Measurements from ENCODE around the gene B2M. TPM values are rescaled to one million over a fixed set of nuclear protein-coding genes. Genes with fewer than 3 reads are reported as not detected.
A peak's percentile ranks its signal among the peaks of the same experiment; 100 is the strongest.

B2M gene
- total and polyA plus RNA-seq, 2 experiments from 2014 or later, result 167 to 180 TPM

DNA sequence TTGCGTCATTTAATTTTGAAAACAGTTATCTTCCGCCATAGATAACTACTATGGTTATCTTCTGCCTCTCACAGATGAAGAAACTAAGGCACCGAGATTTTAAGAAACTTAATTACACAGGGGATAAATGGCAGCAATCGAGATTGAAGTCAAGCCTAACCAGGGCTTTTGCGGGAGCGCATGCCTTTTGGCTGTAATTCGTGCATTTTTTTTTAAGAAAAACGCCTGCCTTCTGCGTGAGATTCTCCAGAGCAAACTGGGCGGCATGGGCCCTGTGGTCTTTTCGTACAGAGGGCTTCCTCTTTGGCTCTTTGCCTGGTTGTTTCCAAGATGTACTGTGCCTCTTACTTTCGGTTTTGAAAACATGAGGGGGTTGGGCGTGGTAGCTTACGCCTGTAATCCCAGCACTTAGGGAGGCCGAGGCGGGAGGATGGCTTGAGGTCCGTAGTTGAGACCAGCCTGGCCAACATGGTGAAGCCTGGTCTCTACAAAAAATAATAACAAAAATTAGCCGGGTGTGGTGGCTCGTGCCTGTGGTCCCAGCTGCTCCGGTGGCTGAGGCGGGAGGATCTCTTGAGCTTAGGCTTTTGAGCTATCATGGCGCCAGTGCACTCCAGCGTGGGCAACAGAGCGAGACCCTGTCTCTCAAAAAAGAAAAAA, 1.2 kb downstream of the B2M start:
- Histone ChIP-seq H2AFZ (peak overlapping the region; percentile 86; the same call in 1 of the 2 replicates), H3K36me3 (ENCODE audit: insufficient read depth) (no peaks in the 10 kb centered on the region), H3K9me2 (ENCODE audit: insufficient read depth) (no peaks in the 10 kb centered on the region), H3F3A (replicated peaks; ENCODE audit: low read depth) (no peaks in the 10 kb centered on the region), H3K4me3 (peak overlapping the region; percentile 61), H3K4me2 (peak overlapping the region; percentile 81), H3K27ac (ENCODE audit: low read depth) (no peak overlapping the region), H3K4me1 (ENCODE audit: insufficient read depth) (no peaks in the 10 kb centered on the region), H3K79me2 (replicated peaks; ENCODE audit: insufficient read depth) (peaks cover 10% of the 10 kb centered on the region; the same call in 1 of the 2 replicates), H3K27me3 (ENCODE audit: insufficient read depth) (peaks cover 16% of the 10 kb centered on the region), H4K20me1 (replicated peaks; ENCODE audit: insufficient read depth) (peaks cover 11% of the 10 kb centered on the region; the same call in 1 of the 2 replicates)
- no peak overlapping the region for H3K27ac Mint-ChIP-seq
- no peak for ATAC-seq
- peaks cover 8% of the 10 kb centered on the region; the same call in 2 of the 3 replicates for H3K4me1 Mint-ChIP-seq
- no peak for TF ChIP-seq ZNF331 (CRISPR knock-in tag; IDR thresholded peaks at IDR 0.05; ENCODE audit: low read depth)
- TF ChIP-seq, protein P1, sequence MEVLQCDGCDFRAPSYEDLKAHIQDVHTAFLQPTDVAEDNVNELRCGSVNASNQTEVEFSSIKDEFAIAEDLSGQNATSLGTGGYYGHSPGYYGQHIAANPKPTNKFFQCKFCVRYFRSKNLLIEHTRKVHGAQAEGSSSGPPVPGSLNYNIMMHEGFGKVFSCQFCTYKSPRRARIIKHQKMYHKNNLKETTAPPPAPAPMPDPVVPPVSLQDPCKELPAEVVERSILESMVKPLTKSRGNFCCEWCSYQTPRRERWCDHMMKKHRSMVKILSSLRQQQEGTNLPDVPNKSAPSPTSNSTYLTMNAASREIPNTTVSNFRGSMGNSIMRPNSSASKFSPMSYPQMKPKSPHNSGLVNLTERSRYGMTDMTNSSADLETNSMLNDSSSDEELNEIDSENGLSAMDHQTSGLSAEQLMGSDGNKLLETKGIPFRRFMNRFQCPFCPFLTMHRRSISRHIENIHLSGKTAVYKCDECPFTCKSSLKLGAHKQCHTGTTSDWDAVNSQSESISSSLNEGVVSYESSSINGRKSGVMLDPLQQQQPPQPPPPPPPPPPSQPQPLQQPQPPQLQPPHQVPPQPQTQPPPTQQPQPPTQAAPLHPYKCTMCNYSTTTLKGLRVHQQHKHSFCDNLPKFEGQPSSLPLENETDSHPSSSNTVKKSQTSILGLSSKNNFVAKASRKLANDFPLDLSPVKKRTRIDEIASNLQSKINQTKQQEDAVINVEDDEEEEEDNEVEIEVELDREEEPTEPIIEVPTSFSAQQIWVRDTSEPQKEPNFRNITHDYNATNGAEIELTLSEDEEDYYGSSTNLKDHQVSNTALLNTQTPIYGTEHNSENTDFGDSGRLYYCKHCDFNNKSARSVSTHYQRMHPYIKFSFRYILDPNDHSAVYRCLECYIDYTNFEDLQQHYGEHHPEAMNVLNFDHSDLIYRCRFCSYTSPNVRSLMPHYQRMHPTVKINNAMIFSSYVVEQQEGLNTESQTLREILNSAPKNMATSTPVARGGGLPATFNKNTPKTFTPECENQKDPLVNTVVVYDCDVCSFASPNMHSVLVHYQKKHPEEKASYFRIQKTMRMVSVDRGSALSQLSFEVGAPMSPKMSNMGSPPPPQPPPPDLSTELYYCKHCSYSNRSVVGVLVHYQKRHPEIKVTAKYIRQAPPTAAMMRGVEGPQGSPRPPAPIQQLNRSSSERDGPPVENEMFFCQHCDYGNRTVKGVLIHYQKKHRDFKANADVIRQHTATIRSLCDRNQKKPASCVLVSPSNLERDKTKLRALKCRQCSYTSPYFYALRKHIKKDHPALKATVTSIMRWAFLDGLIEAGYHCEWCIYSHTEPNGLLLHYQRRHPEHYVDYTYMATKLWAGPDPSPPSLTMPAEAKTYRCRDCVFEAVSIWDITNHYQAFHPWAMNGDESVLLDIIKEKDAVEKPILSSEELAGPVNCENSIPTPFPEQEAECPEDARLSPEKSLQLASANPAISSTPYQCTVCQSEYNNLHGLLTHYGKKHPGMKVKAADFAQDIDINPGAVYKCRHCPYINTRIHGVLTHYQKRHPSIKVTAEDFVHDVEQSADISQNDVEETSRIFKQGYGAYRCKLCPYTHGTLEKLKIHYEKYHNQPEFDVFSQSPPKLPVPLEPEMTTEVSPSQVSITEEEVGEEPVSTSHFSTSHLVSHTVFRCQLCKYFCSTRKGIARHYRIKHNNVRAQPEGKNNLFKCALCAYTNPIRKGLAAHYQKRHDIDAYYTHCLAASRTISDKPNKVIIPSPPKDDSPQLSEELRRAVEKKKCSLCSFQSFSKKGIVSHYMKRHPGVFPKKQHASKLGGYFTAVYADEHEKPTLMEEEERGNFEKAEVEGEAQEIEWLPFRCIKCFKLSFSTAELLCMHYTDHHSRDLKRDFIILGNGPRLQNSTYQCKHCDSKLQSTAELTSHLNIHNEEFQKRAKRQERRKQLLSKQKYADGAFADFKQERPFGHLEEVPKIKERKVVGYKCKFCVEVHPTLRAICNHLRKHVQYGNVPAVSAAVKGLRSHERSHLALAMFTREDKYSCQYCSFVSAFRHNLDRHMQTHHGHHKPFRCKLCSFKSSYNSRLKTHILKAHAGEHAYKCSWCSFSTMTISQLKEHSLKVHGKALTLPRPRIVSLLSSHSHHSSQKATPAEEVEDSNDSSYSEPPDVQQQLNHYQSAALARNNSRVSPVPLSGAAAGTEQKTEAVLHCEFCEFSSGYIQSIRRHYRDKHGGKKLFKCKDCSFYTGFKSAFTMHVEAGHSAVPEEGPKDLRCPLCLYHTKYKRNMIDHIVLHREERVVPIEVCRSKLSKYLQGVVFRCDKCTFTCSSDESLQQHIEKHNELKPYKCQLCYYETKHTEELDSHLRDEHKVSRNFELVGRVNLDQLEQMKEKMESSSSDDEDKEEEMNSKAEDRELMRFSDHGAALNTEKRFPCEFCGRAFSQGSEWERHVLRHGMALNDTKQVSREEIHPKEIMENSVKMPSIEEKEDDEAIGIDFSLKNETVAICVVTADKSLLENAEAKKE (CRISPR knock-in tag; IDR thresholded peaks at IDR 0.05), result no peak
- TF ChIP-seq, protein P2, sequence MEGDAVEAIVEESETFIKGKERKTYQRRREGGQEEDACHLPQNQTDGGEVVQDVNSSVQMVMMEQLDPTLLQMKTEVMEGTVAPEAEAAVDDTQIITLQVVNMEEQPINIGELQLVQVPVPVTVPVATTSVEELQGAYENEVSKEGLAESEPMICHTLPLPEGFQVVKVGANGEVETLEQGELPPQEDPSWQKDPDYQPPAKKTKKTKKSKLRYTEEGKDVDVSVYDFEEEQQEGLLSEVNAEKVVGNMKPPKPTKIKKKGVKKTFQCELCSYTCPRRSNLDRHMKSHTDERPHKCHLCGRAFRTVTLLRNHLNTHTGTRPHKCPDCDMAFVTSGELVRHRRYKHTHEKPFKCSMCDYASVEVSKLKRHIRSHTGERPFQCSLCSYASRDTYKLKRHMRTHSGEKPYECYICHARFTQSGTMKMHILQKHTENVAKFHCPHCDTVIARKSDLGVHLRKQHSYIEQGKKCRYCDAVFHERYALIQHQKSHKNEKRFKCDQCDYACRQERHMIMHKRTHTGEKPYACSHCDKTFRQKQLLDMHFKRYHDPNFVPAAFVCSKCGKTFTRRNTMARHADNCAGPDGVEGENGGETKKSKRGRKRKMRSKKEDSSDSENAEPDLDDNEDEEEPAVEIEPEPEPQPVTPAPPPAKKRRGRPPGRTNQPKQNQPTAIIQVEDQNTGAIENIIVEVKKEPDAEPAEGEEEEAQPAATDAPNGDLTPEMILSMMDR (conservative IDR thresholded peaks at IDR 0.05; ENCODE audit: low read depth in 2 of 2), result no peak
- no peak for TF ChIP-seq EZH2phosphoT487 (IDR thresholded peaks at IDR 0.05; ENCODE audit: unreplicated experiment)
- TF ChIP-seq EZH2 (IDR thresholded peaks at IDR 0.05; ENCODE audit: low read depth, unreplicated experiment), result no peak
- TF ChIP-seq ZNF114 (CRISPR knock-in tag; IDR thresholded peaks at IDR 0.05), result no peak
- no peak for TF ChIP-seq STAT1 (IDR thresholded peaks at IDR 0.05; ENCODE audit: unreplicated experiment)
- no peak for TF ChIP-seq NANOG (IDR thresholded peaks at IDR 0.05; ENCODE audit: borderline replicate concordance)
- TF ChIP-seq, protein P3, sequence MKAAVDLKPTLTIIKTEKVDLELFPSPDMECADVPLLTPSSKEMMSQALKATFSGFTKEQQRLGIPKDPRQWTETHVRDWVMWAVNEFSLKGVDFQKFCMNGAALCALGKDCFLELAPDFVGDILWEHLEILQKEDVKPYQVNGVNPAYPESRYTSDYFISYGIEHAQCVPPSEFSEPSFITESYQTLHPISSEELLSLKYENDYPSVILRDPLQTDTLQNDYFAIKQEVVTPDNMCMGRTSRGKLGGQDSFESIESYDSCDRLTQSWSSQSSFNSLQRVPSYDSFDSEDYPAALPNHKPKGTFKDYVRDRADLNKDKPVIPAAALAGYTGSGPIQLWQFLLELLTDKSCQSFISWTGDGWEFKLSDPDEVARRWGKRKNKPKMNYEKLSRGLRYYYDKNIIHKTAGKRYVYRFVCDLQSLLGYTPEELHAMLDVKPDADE (IDR thresholded peaks at IDR 0.05), result no peak
- TF ChIP-seq, protein P4, sequence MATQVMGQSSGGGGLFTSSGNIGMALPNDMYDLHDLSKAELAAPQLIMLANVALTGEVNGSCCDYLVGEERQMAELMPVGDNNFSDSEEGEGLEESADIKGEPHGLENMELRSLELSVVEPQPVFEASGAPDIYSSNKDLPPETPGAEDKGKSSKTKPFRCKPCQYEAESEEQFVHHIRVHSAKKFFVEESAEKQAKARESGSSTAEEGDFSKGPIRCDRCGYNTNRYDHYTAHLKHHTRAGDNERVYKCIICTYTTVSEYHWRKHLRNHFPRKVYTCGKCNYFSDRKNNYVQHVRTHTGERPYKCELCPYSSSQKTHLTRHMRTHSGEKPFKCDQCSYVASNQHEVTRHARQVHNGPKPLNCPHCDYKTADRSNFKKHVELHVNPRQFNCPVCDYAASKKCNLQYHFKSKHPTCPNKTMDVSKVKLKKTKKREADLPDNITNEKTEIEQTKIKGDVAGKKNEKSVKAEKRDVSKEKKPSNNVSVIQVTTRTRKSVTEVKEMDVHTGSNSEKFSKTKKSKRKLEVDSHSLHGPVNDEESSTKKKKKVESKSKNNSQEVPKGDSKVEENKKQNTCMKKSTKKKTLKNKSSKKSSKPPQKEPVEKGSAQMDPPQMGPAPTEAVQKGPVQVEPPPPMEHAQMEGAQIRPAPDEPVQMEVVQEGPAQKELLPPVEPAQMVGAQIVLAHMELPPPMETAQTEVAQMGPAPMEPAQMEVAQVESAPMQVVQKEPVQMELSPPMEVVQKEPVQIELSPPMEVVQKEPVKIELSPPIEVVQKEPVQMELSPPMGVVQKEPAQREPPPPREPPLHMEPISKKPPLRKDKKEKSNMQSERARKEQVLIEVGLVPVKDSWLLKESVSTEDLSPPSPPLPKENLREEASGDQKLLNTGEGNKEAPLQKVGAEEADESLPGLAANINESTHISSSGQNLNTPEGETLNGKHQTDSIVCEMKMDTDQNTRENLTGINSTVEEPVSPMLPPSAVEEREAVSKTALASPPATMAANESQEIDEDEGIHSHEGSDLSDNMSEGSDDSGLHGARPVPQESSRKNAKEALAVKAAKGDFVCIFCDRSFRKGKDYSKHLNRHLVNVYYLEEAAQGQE (IDR thresholded peaks at IDR 0.05; ENCODE audit: unreplicated experiment), result no peak
- peaks cover 5% of the 10 kb centered on the region for H3K36me3 Mint-ChIP-seq (ENCODE audit: low read depth)
- H3K4me3 Mint-ChIP-seq, result peak overlapping the region; percentile 95
- DNase-seq (ENCODE audit: low spot score), result no peak
- H3K27me3 Mint-ChIP-seq (ENCODE audit: insufficient read depth, low read depth, poor library complexity), result peaks cover 20% of the 10 kb centered on the region
- no peaks in the 10 kb centered on the region for H3K9me3 Mint-ChIP-seq
